NCI-H82 treated with DMSO at 0.1 percent for 48 hours (cell line): Measurements from ENCODE around the gene ZNF341.
"Not testable (repeated sequence)": the region's sequence is repeated elsewhere in the genome, so short reads cannot be mapped to it uniquely, and the experiment has no call there.

ENCODE experiments used
- DNase-seq: peaks from one replicate; lab custom pipeline; 2025; ENCODE audit not compliant: unreplicated experiment; lab: John Stamatoyannopoulos, UW

The ZNF341 gene

DNA sequence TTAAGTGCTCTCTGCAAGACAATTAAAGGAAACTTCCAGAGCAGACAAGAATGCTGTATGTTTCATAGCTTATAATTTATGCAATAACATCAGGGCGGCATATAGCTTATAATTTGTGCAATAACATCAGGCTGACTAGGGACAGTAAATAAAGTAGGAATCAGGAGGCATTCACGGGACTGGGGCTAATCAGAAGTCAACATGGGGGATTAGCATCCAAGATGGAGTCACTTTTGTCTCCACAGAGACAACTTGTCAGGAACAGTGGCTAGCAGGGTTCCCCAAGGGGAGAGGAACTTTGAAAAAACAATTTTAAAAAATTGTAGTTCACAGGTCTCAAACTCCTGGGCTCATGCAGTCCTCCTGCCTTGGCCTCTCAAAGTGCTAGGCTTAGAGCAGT lies 3.3 kb upstream of the ZNF341 start:
- no peak for DNase-seq

DNA sequence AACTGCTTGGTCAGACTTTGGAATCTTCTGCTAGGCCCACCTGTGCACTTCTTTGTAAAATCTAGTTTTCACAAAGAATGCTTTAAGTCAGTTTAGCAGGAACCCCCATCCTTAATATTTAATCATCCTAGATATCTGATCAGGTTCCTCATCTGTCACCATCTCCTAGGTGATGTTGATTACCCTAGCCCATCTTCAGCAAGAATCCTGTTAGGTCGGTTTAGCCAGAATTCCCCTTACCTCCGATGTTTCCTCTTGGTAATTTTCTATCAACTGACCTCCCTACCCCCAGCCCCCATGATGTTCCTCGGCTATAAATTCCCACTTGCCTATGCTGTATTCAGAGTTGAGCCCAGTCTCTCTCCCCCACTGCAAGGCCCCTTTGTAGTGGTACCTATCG lies 2.7 kb upstream of the ZNF341 start:
- DNase-seq, result no peak

DNA sequence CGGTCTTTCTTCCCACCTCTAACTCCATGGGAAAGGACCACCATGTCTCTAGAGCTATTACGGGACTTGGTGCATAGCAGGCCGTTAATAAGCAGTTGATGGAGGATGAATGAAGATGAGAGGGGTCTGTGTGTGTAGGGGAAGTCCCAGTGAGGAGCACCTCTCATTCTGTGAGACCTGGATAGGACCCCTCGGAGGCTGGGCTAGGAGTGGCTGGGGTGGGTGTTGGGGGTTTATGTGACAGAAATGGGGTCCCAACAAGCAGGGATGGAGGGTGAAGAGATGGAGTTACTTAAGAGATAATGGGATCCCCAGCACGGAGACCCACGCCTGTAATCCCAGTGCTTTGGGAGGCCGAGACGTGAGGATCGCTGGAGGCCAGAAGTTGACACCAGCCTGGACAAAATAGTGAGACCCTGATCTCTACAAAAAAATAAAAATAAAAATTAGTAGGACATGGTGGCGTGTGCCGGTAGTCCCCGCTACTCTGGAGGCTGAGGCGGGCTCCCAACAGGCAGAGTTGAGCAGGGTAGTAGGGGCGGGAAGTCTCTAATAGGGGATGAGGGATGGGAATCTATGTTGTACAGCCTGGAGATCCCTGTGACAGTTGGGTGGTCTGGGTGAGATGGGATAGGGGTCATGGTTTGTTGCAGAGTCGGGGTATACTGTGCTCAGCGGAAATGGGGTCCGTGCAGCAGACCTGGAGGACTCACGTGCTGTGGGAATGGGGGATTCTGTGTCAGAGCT lies 677 bp upstream of the ZNF341 start:
- no peak for DNase-seq

DNA sequence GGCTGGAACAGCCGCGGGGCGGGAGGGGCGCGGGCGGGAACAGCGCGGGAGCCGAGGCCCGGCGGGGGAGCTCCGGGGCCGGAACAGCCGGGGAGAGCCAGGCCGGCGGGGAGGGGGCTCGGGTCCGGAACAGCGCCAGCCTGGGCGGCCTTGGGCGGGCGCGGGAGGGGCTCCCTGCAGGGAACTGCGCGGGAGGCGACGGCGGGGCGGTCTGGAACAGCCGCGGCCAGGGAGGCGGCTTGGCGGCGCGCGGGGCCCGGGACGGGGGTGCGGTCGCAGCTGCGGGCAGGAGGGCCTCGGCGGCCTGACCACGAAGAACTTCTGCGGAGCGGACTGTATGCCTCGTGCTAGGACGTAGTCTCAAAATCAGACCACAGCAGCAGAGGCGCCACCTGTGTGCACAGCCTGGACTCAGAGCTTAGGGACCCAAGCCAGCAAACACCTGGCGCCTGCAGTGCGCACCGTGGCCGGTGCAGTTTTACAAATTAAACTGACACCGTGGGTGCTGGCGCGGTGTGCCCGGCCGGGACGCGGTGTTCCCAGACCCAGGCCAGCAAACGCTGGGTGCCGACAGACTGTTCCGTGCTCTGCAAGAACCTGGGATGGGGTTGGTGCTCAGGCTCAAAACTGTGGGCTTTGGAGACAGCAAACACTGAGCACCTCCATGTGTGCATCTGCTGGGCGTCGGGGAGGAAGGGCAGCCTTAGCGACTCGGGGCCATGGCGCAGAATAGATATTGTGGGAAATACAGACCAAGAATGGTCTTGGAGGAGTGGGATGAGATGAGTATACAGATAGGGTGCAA lies 572 bp downstream of the ZNF341 start:
- peak; percentile 75 for DNase-seq

DNA sequence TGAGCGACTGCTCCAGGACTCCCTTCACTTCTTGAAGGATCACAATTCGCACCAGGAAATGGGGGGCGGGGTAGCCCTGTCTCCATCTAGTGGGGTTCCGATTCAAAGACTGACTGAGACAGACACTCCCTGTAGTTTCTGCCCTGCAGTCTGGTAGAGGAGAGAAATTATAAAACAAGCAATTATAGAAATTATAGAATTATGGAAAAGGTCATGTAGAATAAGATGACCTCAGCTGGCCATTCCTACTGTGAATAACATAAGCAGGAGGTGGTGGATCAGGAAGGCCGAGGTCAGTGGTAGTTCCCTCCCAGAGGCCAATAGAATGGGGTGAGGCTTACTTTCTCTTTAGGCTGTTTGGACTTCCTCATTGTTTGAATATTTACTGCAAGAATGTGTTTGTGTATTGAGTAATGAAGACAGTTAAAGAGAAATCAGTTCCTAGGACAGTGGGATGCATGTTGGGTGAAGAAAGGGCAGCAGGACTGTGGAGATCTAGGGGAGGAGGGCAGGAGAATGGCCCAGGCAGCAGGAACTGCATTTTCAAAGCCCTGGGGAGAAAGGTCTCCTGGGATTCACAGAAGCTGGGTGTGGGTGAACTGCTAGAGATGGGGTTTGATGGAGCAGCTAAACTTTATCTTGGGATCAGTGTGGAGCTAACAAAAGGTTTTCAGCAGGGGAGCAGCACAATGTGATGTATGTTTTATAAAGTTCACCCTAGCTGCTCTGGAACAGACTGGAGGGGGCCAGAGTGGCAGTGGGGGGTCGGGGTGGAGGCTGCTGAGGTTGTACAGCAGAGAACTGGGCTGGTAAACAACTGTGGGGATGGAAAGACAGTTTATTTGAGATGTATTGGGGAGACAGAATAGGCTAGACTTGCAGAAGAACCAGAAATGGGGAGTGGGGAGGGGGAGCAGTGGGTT lies 2.1 kb downstream of the ZNF341 start:
- DNase-seq, result no peak

DNA sequence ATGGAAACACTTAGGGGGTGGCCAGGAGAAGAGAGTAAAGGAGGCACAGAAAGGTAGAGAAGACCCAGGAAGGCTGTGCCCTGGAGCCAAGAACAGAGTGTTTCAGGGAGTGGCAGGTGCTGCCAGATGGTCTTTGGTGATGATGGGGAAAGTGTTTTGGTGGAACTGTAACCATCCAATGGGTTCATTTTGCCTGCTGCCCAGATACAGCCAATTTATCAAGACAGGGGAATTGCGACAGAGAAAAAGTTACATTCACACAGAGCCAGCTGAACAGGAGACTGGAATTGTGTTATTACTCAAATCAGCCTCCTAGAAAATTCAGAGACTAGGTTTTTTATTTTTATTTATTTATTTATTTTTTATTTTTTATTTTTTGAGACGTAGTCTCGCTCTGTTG lies 5.2 kb downstream of the ZNF341 start:
- DNase-seq, result no peak

DNA sequence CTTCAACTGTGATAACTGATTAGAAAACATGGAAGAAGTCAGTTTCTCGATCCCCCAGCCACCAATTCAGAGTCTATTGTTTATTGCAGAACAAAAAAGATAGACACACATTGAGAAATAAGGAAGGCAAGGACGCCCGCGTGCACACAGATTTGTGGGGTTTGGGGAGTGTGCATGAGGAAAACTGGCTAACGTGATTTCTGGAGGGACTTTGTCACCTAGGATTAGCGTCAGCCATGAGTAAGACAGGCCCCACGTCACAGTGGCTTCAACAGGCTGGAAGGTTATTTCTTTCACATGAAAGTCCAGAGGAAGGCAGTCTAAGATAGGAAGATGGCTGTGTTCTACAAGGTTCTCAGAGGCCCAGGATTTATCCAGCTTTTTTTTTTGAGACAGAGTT lies 7.7 kb downstream of the ZNF341 start:
- no peak for DNase-seq

DNA sequence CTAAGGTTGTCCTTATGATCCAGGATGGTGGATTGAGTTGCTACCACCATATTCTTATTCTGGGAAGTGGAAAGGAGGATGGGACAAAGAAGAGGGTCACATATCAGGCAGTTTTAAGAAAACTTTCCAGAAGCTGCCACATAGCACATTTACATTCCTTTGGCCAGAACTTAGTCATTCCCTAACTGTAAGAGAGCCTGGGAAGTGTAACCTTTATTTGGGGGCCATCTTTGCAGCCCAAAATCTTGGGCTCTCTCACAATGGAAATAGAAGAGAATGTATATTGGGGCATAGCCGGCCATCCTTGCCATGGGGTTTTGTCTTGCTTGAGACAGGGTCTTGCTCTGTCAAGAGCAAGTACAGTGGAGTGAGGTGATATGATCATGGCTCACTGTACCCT lies 8.4 kb downstream of the ZNF341 start:
- no peak for DNase-seq

DNA sequence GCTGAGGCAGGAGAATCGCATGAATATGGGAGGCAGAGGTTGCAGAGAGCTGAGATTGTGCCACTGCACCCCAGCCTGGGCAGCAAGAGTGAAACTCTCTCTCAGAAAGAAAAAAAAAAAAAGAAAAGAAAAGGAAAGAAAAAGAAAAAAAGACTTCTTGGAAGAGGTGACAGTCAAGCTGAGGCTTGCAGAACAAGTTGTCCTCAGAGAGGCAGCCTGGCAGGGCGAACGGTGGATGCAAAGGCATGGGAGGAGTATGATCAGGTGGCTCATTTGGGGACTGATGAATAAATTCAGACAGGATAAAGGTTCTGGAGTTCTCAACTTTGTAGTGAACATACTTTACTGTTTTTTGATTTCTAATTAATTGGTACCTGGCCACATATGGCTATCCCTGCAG lies 12.4 kb downstream of the ZNF341 start:
- no peak for DNase-seq

DNA sequence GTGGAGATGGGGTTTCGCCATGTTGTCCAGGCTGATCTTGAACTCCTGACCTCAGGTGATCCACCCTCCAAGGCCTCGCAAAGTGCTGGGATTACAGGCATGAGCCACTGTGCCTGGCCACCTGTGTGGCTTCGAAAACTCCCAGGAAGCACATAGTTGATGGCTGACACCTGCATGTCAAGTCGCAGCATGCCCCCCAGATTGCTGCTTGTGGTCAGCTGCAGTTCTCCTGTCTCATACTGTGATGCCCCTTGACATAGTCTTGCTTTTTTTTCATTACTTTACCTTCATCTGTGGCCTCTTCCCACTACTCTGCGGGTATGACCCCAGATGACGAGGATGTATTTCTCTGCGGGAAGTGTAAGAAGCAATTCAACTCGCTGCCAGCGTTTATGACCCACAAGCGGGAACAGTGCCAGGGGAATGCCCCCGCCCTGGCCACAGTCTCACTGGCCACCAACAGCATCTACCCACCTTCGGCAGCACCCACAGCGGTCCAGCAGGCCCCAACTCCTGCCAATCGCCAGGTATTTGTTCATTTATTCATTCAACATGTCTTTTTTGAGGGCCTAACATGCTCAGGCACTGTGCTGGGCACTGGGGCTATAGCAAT lies 13.1 kb downstream of the ZNF341 start:
- DNase-seq, result no peak

DNA sequence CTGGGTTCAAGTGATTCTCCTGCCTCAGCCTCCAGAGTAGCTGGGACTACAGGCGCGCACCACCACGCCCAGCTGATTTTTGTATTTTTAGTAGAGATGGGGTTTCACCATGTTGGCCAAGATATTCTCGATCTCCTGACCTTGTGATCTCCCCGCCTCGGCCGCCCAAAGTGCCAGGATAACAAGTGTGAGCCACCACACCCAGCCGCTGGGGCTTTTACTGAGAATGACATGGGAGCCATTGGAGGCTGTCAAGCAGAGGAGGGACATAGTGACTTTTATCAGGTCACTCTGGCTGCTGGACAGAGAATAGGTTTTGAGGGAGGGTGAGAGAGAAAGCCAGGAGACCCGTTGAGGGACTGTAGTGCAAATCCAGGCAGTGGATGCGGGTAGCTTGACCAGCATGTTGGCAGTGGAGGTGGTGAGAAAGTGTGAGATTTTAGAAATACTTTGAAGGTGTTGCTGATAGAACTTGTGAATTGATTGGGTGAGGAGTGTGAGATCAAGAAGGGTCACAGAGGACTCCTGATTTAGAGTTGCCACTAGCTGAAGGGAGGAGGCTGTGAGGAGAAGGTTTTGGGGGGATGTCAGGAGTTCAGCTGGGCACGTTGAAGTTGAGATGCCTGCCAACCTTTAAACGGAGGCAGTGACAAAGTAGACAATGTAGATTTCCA lies 14.7 kb downstream of the ZNF341 start:
- no peak for DNase-seq

DNA sequence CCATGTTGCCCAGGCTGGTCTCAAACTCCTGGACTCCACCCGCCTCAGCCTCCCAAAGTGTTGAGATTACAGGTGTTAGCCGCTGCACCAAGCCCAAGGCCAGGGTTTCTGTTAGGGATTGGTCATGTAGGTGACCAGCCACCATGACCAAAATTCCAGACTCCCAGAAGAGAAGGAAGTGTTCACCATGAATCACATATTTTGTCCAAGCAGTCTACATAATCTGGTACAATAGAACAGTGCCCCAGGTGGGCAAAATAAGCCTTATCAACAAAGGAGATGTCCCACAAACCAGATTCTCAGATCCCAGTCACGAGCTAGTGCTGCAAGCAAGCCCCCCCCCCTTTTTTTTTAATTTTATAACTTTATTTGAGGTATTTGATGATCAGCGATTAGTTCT lies 20.0 kb downstream of the ZNF341 start:
- no peak for DNase-seq

DNA sequence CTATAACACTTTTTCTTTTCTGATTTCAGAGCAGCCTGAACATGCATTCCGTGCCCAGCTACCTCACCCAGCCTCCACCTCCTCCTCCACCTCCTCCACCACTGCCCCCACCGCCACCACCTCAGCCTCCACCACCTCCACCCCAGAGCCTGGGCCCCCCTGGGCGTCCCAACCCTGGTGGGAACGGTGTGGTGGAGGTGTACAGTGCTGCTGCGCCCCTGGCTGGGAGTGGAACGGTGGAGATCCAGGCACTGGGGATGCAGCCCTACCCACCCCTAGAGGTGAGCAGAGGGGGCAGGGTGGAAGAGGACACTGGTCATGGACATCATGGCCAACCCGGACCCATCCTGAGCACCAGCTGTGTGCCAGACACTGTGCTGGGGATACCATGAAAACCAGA lies 21.3 kb downstream of the ZNF341 start:
- no peak for DNase-seq

DNA sequence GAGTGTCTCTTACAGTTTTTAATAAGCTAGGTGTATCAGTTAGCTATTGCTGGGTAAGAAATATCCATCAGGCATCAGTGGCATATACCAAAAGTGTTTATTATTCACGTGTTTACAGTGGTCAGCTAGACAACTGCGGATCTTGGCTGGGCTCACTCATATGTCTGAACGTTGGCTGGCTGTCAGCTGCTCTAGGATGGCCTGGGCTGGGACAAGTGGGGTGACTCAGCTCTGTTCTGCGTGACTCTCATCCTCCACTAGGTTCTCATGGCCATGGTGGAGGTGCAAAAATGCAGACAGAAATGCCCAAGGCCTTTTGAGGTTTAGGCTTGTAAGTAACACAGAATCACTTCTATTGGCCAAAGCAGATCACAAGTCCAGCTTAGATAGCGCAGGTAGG lies 22.0 kb downstream of the ZNF341 start:
- DNase-seq, result no peak

DNA sequence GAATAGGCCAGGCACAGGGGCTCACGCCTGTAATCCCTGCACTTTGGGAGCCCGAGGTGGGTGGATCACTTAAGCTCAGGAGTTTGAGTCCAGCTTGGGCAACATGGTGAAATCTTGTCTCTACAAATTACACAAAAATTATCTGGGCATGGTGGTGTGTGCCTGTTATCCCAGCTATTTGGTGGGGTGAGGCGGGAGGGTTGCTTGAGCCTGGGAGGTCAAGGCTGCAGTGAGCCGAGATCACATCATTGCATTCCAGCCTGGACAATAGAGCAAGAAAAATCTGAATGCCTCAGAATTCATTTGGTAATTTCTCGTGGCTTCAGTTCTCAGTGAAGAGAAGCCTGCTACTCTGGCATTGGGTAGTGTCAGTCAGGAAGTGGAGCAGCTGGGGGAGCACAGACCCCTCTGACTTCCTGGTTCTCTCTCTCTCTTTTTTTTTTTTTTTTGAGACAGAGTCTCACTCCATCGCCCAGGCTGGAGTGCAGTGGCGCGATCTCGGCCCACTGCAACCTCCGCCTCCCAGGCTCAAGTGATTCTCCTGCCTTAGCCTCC lies 24.2 kb downstream of the ZNF341 start:
- DNase-seq, result not testable (repeated sequence)

DNA sequence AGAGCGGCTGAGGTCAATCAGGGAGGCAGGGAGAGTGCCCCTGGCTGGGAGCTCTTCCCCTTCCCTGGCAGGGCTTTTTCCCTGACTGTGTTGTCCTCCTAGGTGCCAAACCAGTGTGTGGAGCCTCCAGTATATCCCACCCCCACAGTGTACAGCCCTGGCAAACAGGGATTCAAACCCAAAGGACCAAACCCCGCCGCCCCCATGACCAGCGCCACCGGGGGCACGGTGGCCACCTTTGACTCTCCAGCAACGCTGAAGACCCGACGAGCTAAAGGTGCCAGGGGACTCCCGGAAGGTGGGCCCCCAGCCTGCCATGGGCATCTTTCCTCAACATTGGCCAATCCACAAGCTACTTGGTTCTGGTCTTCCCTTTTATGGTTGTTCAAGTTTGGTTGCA lies 25.2 kb downstream of the ZNF341 start:
- DNase-seq, result no peak

DNA sequence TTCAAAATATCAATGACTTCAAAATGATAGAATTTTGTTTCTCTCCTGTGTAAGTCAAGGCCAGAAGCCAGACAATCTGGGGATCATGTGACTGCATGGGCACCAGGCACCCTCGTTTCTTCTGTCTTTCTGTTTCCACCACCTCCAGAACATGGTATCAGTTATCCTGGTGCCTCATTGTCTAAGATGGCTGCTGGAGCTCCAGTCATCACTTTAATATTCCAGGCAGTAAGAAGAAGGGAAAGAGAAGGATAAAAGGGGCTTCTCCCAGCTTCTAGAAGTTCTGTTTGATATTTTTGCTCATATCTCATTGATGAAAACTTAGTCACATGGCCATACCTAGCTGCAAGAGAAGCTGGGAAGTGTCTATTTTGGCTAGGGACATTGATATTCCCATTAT lies 25.7 kb downstream of the ZNF341 start:
- DNase-seq, result no peak

DNA sequence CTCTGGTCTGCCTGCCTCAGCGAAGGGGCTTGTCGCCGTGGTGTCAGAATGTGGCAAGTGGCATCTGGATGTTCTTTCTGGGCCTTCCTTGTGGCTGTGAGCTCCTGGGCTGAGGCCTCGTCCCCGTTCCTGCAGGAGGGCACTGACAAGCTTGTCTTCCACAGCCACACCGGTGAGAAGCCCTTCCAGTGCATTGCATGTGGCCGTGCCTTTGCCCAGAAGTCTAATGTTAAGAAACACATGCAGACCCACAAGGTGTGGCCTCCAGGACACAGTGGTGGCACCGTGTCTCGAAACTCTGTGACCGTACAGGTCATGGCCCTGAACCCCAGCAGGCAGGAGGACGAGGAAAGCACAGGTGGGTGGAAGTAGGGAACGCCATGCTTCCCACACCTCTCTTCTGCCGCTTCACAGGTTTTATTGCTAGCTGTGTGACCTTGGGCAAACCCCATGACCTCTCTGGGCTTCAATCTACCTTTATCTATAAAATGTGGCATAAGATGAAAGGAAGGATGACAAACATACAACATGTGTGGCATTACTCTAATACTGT lies 30.0 kb downstream of the ZNF341 start:
- DNase-seq, result no peak

DNA sequence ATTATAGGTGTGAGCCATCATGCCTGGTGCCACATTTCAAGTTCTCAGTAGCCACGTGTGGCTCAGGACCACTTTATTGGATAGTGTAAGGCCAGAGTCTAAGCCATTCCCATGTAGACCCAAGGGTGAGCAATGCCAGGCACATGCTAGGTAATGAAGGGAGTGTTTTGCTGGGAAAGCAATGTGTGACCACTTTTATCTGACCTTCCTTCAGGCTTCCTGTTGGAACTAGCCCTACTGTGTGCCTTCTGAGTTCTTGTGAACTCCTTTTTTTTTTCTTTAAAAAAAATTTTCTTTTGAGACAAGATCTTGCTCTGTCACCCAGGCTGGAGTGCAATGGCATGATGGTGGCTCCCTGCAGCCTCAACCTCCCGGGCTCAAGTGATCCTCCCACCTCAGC lies 33.3 kb downstream of the ZNF341 start:
- DNase-seq, result no peak

DNA sequence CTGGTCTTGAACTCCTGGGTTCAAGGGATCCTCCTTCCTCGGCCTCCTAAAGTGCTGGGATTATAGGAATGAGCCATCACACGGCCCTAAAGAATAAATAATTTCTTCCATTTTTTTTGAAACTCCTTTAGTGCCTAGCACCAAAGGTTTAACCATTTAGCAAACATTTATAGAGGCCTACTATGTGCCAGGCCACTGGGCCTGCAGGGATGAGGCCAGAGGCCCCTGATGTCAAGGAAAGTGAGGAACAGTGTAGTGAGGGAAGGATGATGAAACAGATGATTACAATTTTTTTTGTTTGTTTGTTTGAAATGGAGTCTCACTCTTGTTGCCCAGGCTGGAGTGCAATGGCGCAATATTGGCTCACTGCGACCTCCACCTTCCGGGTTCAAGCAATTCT lies 33.8 kb downstream of the ZNF341 start:
- DNase-seq, result no peak
